ENCODE data around the gene TFAP2C. TPM values are rescaled to one million over a fixed set of nuclear protein-coding genes. Genes with fewer than 3 reads are reported as not detected.

TFAP2C gene
- total and polyA plus RNA-seq, 10 of the 15 experiments (the other 5 are each of a cell fraction or from before 2014, with no cell fraction given): 0.49 TPM; not detected in 9

GRCh38 chr20:56636716-56637115 lies 7.6 kb downstream of the TFAP2C start (continued):
- no peak for TF ChIP-seq RELA (IDR thresholded peaks at IDR 0.05; ENCODE audit: borderline replicate concordance, partially characterized antibody)

GRCh38 chr20:56637576-56637975 lies 8.5 kb downstream of the TFAP2C start:
- ChIA-PET CTCF (no interaction called here), RAD21 (ENCODE audit: unreplicated experiment) (no interaction called here), SMC1A (ENCODE audit: uncharacterized antibody, unreplicated experiment) (no interaction called here), POLR2A (no interaction called here)
- H2AFZ ChIP-seq (ENCODE audit: control insufficient read depth, low read depth, low read length): no peak overlapping the region
- H3K27me3 ChIP-seq (replicated peaks in 1 of 2; ENCODE audit: control insufficient read depth in 2 of 2, insufficient read depth in 2 of 2, low read length in 1 of 2): peaks cover 3 to 7% of the 10 kb centered on the region in 2 experiments; a peak in 3 of 4 replicates
- H3K4me1 ChIP-seq (ENCODE audit: control insufficient read depth, insufficient read depth, low read length): no peaks in the 10 kb centered on the region
- H3K36me3 ChIP-seq (ENCODE audit: control insufficient read depth in 2 of 2, insufficient read depth in 2 of 2, low read length in 1 of 2): no peaks in the 10 kb centered on the region
- DNase-seq (ENCODE audit: low read depth, low spot score) (no peak), ATAC-seq (no peak), FAIRE-seq (no peak)
- no peaks in the 10 kb centered on the region for H4K20me1 ChIP-seq (ENCODE audit: control insufficient read depth, insufficient read depth)
- no peaks in the 10 kb centered on the region for H3K9me3 ChIP-seq (replicated peaks; ENCODE audit: control insufficient read depth, insufficient read depth, low read length)
- H3K4me2 ChIP-seq (ENCODE audit: control insufficient read depth, insufficient read depth): no peak overlapping the region
- H3K79me2 ChIP-seq (ENCODE audit: control insufficient read depth, insufficient read depth, low read length): no peaks in the 10 kb centered on the region
- WGBS (ENCODE audit: insufficient coverage, insufficient replicate concordance, low lambda C conversion rate, missing lambda C conversion rate): 36% methylated on average over 10 of the region's 10 CpGs
- H3K4me3 ChIP-seq: no peak overlapping the region
- H3K9ac ChIP-seq (ENCODE audit: control insufficient read depth, insufficient read depth, low read length): no peak overlapping the region
- TF ChIP-seq STAT3 (IDR thresholded peaks at IDR 0.05; ENCODE audit: low read depth, low read length): no peak
- TF ChIP-seq TCF7 (IDR thresholded peaks at IDR 0.05; ENCODE audit: borderline replicate concordance): no peak
- TF ChIP-seq FOXM1 (IDR thresholded peaks at IDR 0.05; ENCODE audit: low read depth, low read length): no peak
- no peak for TF ChIP-seq NR2F1 (conservative IDR thresholded peaks at IDR 0.05)
- TF ChIP-seq CREB1 (IDR thresholded peaks at IDR 0.05; ENCODE audit: low read depth): no peak
- TF ChIP-seq ZNF592 (IDR thresholded peaks at IDR 0.05): no peak
- H3K27ac ChIP-seq (ENCODE audit: control insufficient read depth, insufficient read depth): no peak overlapping the region
- BruUV-seq (replicated peaks): no TSS peak
- in situ Hi-C loops (cut with MboI) (no loop called here), intact Hi-C loops (cut with micrococcal nuclease; ENCODE audit: unreplicated experiment) (no loop called here)

All from GM12878 (cell line).